Measurements from ENCODE around the gene ANLN.

ANLN gene

GRCh38 chr7:36497775-36498174, 108.1 kb downstream of the ANLN start:
- no peak for DNase-seq (ENCODE audit: low read depth, low spot score)

Measured in smooth muscle cell of the brain vasculature (primary cell).